Measurements from ENCODE around the gene CIROP.

GRCh38 chr14:23104070-23104590 is 659 bp downstream of the CIROP start:
- no peak for TF ChIP-seq POLR2A (IDR thresholded peaks at IDR 0.05; ENCODE audit: low read depth, low read length)
- no peak for TF ChIP-seq POLR2AphosphoS5 (IDR thresholded peaks at IDR 0.05; ENCODE audit: low read depth, low read length)
- no peak for TF ChIP-seq TAF1 (IDR thresholded peaks at IDR 0.05; ENCODE audit: borderline replicate concordance, low read depth, low read length)
